GM23338 (cell line): ENCODE measurements around the gene MINDY1. TPM values are rescaled to one million over a fixed set of nuclear protein-coding genes. Genes with fewer than 3 reads are reported as not detected.

Source experiments
- ATAC-seq: fragments of 200-7000 bp; cut with Tn5 transposase; 3 replicates; pipeline ENCODE4 v1.9.1; 2020
- DNase-seq: peaks from one replicate; pipeline ENCODE4 v3.0.0-alpha.2; 2015; ENCODE audit warnings: low spot score
- H2AFZ ChIP-seq: fragments of 200-600 bp; sonication (generic); 2 replicates; pipeline ENCODE4 v1.8.0; 2016; ENCODE audit warnings: antibody characterized with exemption, mild to moderate bottlenecking, moderate library complexity
- H3F3A ChIP-seq: fragments of 200-600 bp; sonication (generic); replicated peaks from 2 replicates; pipeline ENCODE4 v1.8.0; 2017; ENCODE audit warnings: antibody characterized with exemption, mixed run types, low read depth
- H3K27ac ChIP-seq: fragments of 200-600 bp; sonication (generic); 2 replicates; pipeline ENCODE4 v1.6.1; 2016; ENCODE audit warnings: low read depth
- H3K27me3 ChIP-seq: fragments of 200-600 bp; sonication (generic); 2 replicates; pipeline ENCODE4 v1.8.0; 2016; ENCODE audit warnings: mild to moderate bottlenecking, mixed run types, moderate library complexity; ENCODE audit not compliant: insufficient read depth
- H3K36me3 ChIP-seq: fragments of 200-600 bp; sonication (generic); 2 replicates; pipeline ENCODE4 v1.8.0; 2016; ENCODE audit warnings: mild to moderate bottlenecking; ENCODE audit not compliant: insufficient read depth
- H3K4me1 ChIP-seq: fragments of 200-600 bp; sonication (generic); 2 replicates; pipeline ENCODE4 v1.8.0; 2016; ENCODE audit warnings: mild to moderate bottlenecking, moderate library complexity; ENCODE audit not compliant: insufficient read depth
- H3K4me2 ChIP-seq: fragments of 200-600 bp; sonication (generic); 2 replicates; pipeline ENCODE4 v1.7.1; 2017; ENCODE audit warnings: mixed run types
- H3K4me3 ChIP-seq: fragments of 200-600 bp; sonication (generic); 2 replicates; pipeline ENCODE4 v1.6.1; 2016; ENCODE audit warnings: mixed run types
- H3K79me2 ChIP-seq: fragments of 200-600 bp; sonication (generic); replicated peaks from 2 replicates; pipeline ENCODE4 v1.8.0; 2017; ENCODE audit warnings: mild to moderate bottlenecking; ENCODE audit not compliant: insufficient read depth
- H3K9me2 ChIP-seq: fragments of 200-600 bp; sonication (generic); 2 replicates; pipeline ENCODE4 v1.8.0; 2017; ENCODE audit not compliant: insufficient read depth
- H4K20me1 ChIP-seq: fragments of 200-600 bp; sonication (generic); replicated peaks from 2 replicates; pipeline ENCODE4 v1.8.0; 2017; ENCODE audit warnings: mild to moderate bottlenecking; ENCODE audit not compliant: insufficient read depth
- H3K27ac Mint-ChIP-seq: 2 replicates; pipeline ENCODE4 v1.8.0; 2020; ENCODE audit warnings: inconsistent platforms, mild to moderate bottlenecking, moderate library complexity, mixed read lengths
- H3K27me3 Mint-ChIP-seq: 3 replicates; pipeline ENCODE4 v1.8.0; 2022; ENCODE audit warnings: low read depth, mild to moderate bottlenecking, moderate library complexity, mixed read lengths, inconsistent platforms; ENCODE audit not compliant: insufficient read depth, poor library complexity
- H3K36me3 Mint-ChIP-seq: 3 replicates; pipeline ENCODE4 v1.8.0; 2021; ENCODE audit warnings: low read depth, mild to moderate bottlenecking, inconsistent platforms, moderate library complexity, mixed read lengths
- H3K4me1 Mint-ChIP-seq: 3 replicates; pipeline ENCODE4 v1.8.0; 2020; ENCODE audit warnings: mild to moderate bottlenecking, inconsistent platforms, mixed read lengths
- H3K4me3 Mint-ChIP-seq: 3 replicates; pipeline ENCODE4 v1.8.0; 2021; ENCODE audit warnings: moderate library complexity, mild to moderate bottlenecking, inconsistent platforms, mixed read lengths
- H3K9me3 Mint-ChIP-seq: 3 replicates; pipeline ENCODE4 v1.8.0; 2020; ENCODE audit warnings: moderate library complexity, mild to moderate bottlenecking, inconsistent platforms, mixed read lengths
- CREB1 ChIP-seq: fragments of 250-450 bp; sonication (Bioruptor Pico); IDR thresholded peaks from 2 replicates; pipeline ENCODE4 v1.5.0; 2020; ENCODE audit warnings: low read depth, mild to moderate bottlenecking, moderate library complexity
- CTCF ChIP-seq, 2 experiments: fragments of 200-600 bp in 1 of 2; sonication (generic) in 1 of 2; conservative IDR thresholded peaks; 2 replicates each; pipeline versions ENCODE4 v1.5.1 to v1.6.1; 2016 to 2017; ENCODE audit warnings: antibody characterized with exemption in 2 of 2, low read depth in 2 of 2, mild to moderate bottlenecking in 2 of 2, moderate library complexity in 1 of 2
- ETS1 ChIP-seq: IDR thresholded peaks from 2 replicates; pipeline ENCODE4 v1.6.1; 2016; ENCODE audit warnings: antibody characterized with exemption
- EZH2 ChIP-seq: fragments of 200-600 bp; sonication (generic); IDR thresholded peaks from one replicate; pipeline ENCODE4 v1.8.0; 2017; ENCODE audit warnings: antibody characterized with exemption, mild to moderate bottlenecking, low read depth; ENCODE audit not compliant: unreplicated experiment
- EZH2phosphoT487 ChIP-seq: fragments of 200-600 bp; sonication (generic); IDR thresholded peaks from one replicate; pipeline ENCODE4 v1.8.1; 2018; ENCODE audit warnings: antibody characterized with exemption; ENCODE audit not compliant: unreplicated experiment
- JUNB ChIP-seq: IDR thresholded peaks from one replicate; pipeline ENCODE4 v1.6.1; 2016; ENCODE audit warnings: antibody characterized with exemption; ENCODE audit not compliant: unreplicated experiment
- NANOG ChIP-seq: IDR thresholded peaks from 2 replicates; pipeline ENCODE4 v1.6.1; 2016; ENCODE audit warnings: antibody characterized with exemption, borderline replicate concordance
- POLR2AphosphoS5 ChIP-seq: IDR thresholded peaks from 2 replicates; pipeline ENCODE4 v1.6.1; 2016; ENCODE audit warnings: antibody characterized with exemption, low read depth
- REST ChIP-seq: IDR thresholded peaks from one replicate; pipeline ENCODE4 v1.6.1; 2018; ENCODE audit warnings: antibody characterized with exemption; ENCODE audit not compliant: unreplicated experiment
- STAT1 ChIP-seq: IDR thresholded peaks from one replicate; pipeline ENCODE4 v1.6.1; 2016; ENCODE audit warnings: antibody characterized with exemption; ENCODE audit not compliant: unreplicated experiment
- ZNF114 ChIP-seq: fragments of 250-450 bp; sonication (Bioruptor Pico); IDR thresholded peaks from 2 replicates; pipeline ENCODE4 v1.5.0; 2020; ENCODE audit warnings: mild to moderate bottlenecking, moderate library complexity
- ZNF331 ChIP-seq: fragments of 250-450 bp; sonication (Bioruptor Pico); IDR thresholded peaks from 2 replicates; pipeline ENCODE4 v1.5.0; 2020; ENCODE audit warnings: low read depth, mild to moderate bottlenecking, moderate library complexity
- ZNF462 ChIP-seq: fragments of 250-450 bp; sonication (Bioruptor Pico); IDR thresholded peaks from 2 replicates; pipeline ENCODE4 v1.5.0; 2020; ENCODE audit warnings: mild to moderate bottlenecking, moderate library complexity
- polyA plus RNA-seq: library from polyadenylated mRNA; unstranded; fragments of >200 nt; fragmentation: Nextera tagmentation; extraction: Ambion mirVana; gene quantifications from 2 replicates; pipeline ENCODE4 v1.2.1, GENCODE V29; 2016
- total RNA-seq: library from RNA; depleted of rRNA; stranded (reverse); fragments of >200 nt; shearing (Covaris generic); gene quantifications from 2 replicates; pipeline ENCODE4 v1.2.3, GENCODE V29; 2014

MINDY1 gene
- total and polyA plus RNA-seq, 2 experiments from 2014 or later = 4.5 to 10.3 TPM

GRCh38 chr1:150961756-150962155 lies 44.9 kb downstream of the MINDY1 start:
- Mint-ChIP-seq H3K9me3 (no peaks in the 10 kb centered on the region; the same call in 2 of the 3 replicates), H3K4me1 (no peaks in the 10 kb centered on the region), H3K27me3 (peaks cover 6% of the 10 kb centered on the region), H3K36me3 (peaks cover 93% of the 10 kb centered on the region), H3K4me3 (no peak overlapping the region), H3K27ac (no peak overlapping the region)
- peaks cover 11% of the 10 kb centered on the region for H4K20me1 ChIP-seq
- no peaks in the 10 kb centered on the region for H3K79me2 ChIP-seq
- H3K4me3 ChIP-seq = no peak overlapping the region
- H3K4me2 ChIP-seq = no peak overlapping the region
- peaks cover 57% of the 10 kb centered on the region for H3K36me3 ChIP-seq
- H3K27me3 ChIP-seq = no peaks in the 10 kb centered on the region
- no peak for TF ChIP-seq CREB1 (CRISPR knock-in tag)
- no peak for TF ChIP-seq ZNF331
- no peak for TF ChIP-seq ZNF114 (CRISPR knock-in tag)
- TF ChIP-seq ETS1 = no peak
- TF ChIP-seq EZH2 = no peak
- no peak for TF ChIP-seq STAT1
- TF ChIP-seq CTCF (conservative IDR thresholded peaks at IDR 0.05; ENCODE audit: low read depth in 2 of 2) = no peak
- TF ChIP-seq NANOG = no peak
- TF ChIP-seq REST = no peak
- no peak for TF ChIP-seq POLR2AphosphoS5
- no peak for TF ChIP-seq EZH2phosphoT487
- no peak for TF ChIP-seq ZNF462 (CRISPR knock-in tag)
- TF ChIP-seq JUNB = no peak
- H2AFZ ChIP-seq = no peak overlapping the region
- ATAC-seq = no peak
- DNase-seq = no peak
- H3K4me1 ChIP-seq = no peaks in the 10 kb centered on the region; the same call in 1 of the 2 replicates
- 0 out of 2 replicates have a peak overlapping the region, but pooled peaks have one; percentile 12 for H3K27ac ChIP-seq
- H3K9me2 ChIP-seq = no peaks in the 10 kb centered on the region
- H3F3A ChIP-seq = peaks cover 28% of the 10 kb centered on the region
